HG02870 (cell line): Measurements from ENCODE around the gene ARHGAP6.

Source experiments
- ATAC-seq: cut with Tn5 transposase; IDR thresholded peaks from one replicate; pipeline ENCODE4 v1.9.1; 2021; ENCODE audit warnings: mild to moderate bottlenecking, moderate library complexity; ENCODE audit not compliant: unreplicated experiment

Gene ARHGAP6

GRCh38 chrX:11407331-11408108 is 258.2 kb downstream of the ARHGAP6 start:
- ATAC-seq = no peak

GRCh38 chrX:11406109-11406765 is 259.5 kb downstream of the ARHGAP6 start:
- no peak for ATAC-seq

GRCh38 chrX:11403631-11404030 is 262.1 kb downstream of the ARHGAP6 start:
- no peak for ATAC-seq

GRCh38 chrX:11401966-11402365 is 263.8 kb downstream of the ARHGAP6 start:
- no peak for ATAC-seq

- no peak for ATAC-seq
Observed at GRCh38 chrX:11399489-11400094, 266.1 kb downstream of the ARHGAP6 start.

- ATAC-seq = no peak
Observed at GRCh38 chrX:11398785-11399184, 266.9 kb downstream of the ARHGAP6 start.

GRCh38 chrX:11398139-11398538 is 267.6 kb downstream of the ARHGAP6 start:
- no peak for ATAC-seq

- ATAC-seq = no peak
Observed at GRCh38 chrX:11397680-11398079, 268.0 kb downstream of the ARHGAP6 start.

- no peak for ATAC-seq
Observed at GRCh38 chrX:11395859-11396258, 269.9 kb downstream of the ARHGAP6 start.

- ATAC-seq = no peak
Observed at GRCh38 chrX:11393949-11394654, 271.6 kb downstream of the ARHGAP6 start.

- no peak for ATAC-seq
Observed at GRCh38 chrX:11386812-11387211, 278.9 kb downstream of the ARHGAP6 start.

GRCh38 chrX:11386001-11386523 is 279.7 kb downstream of the ARHGAP6 start:
- no peak for ATAC-seq

GRCh38 chrX:11382930-11383329 is 282.8 kb downstream of the ARHGAP6 start:
- ATAC-seq = no peak

GRCh38 chrX:11381464-11381863 is 284.3 kb downstream of the ARHGAP6 start:
- ATAC-seq = peak; percentile 87

- ATAC-seq = no peak
Observed at GRCh38 chrX:11380187-11380844, 285.4 kb downstream of the ARHGAP6 start.

- no peak for ATAC-seq
Observed at GRCh38 chrX:11376163-11376562, 289.6 kb downstream of the ARHGAP6 start.

- no peak for ATAC-seq
Observed at GRCh38 chrX:11375614-11376119, 290.1 kb downstream of the ARHGAP6 start.

GRCh38 chrX:11374570-11374969 is 291.1 kb downstream of the ARHGAP6 start:
- ATAC-seq = no peak

- ATAC-seq = no peak
Observed at GRCh38 chrX:11371106-11371505, 294.6 kb downstream of the ARHGAP6 start.
